WTC11 (cell line): ENCODE data around the gene CLEC4M.

Experiments used
- ATF2 ChIP-seq: sonication (generic); formaldehyde crosslinking; IDR thresholded peaks from 2 replicates; pipeline ENCODE4 v1.8.1; 2022; ENCODE audit warnings: low read depth, missing genetic modification reagents, borderline replicate concordance
- CTCF ChIP-seq: fragments of 200-600 bp; IDR thresholded peaks from 2 replicates; pipeline ENCODE4 v1.8.0; 2022; ENCODE audit warnings: antibody characterized with exemption
- E2F1 ChIP-seq: sonication (generic); formaldehyde crosslinking; IDR thresholded peaks from 2 replicates; pipeline ENCODE4 v1.8.0; 2022; ENCODE audit warnings: mild to moderate bottlenecking, missing genetic modification reagents
- GRHL2 ChIP-seq: fragments of 250-450 bp; sonication (Bioruptor Pico); IDR thresholded peaks from 2 replicates; pipeline ENCODE4 v1.8.0; 2022; ENCODE audit warnings: mild to moderate bottlenecking, moderate library complexity; ENCODE audit not compliant: insufficient replicate concordance, severe bottlenecking
- IRF2 ChIP-seq: sonication (generic); formaldehyde crosslinking; IDR thresholded peaks from 2 replicates; pipeline ENCODE4 v1.8.0; 2022; ENCODE audit warnings: low read depth, missing genetic modification reagents, borderline replicate concordance
- MAX ChIP-seq: sonication (generic); formaldehyde crosslinking; IDR thresholded peaks from 2 replicates; pipeline ENCODE4 v1.8.0; 2022; ENCODE audit warnings: mild to moderate bottlenecking, missing genetic modification reagents
- NR2C2 ChIP-seq: sonication (generic); formaldehyde crosslinking; IDR thresholded peaks from 2 replicates; pipeline ENCODE4 v1.8.0; 2022; ENCODE audit warnings: mild to moderate bottlenecking, missing genetic modification reagents
- NR3C1 ChIP-seq: sonication (generic); formaldehyde crosslinking; conservative IDR thresholded peaks from 2 replicates; pipeline ENCODE4 v1.8.1; 2023; ENCODE audit warnings: low read depth, mild to moderate bottlenecking, missing genetic modification reagents
- PRDM15 ChIP-seq: sonication (generic); formaldehyde crosslinking; IDR thresholded peaks from 2 replicates; pipeline ENCODE4 v1.8.0; 2022; ENCODE audit warnings: missing genetic modification reagents
- TEAD1 ChIP-seq: sonication (generic); formaldehyde crosslinking; IDR thresholded peaks from 2 replicates; pipeline ENCODE4 v1.8.0; 2022; ENCODE audit warnings: mild to moderate bottlenecking, missing genetic modification reagents
- ZBTB43 ChIP-seq: sonication (generic); formaldehyde crosslinking; IDR thresholded peaks from 2 replicates; pipeline ENCODE4 v1.8.1; 2023; ENCODE audit warnings: mild to moderate bottlenecking, missing genetic modification reagents

- TF ChIP-seq CTCF (no peak), GRHL2 (CRISPR knock-in tag) (no peak), NR2C2 (CRISPR knock-in tag) (no peak), IRF2 (CRISPR knock-in tag) (no peak), E2F1 (no peak), PRDM15 (CRISPR knock-in tag) (no peak), NR3C1 (CRISPR knock-in tag) (no peak), ATF2 (no peak), TEAD1 (CRISPR knock-in tag) (no peak), ZBTB43 (CRISPR knock-in tag) (no peak), MAX (CRISPR knock-in tag) (no peak)
Observed at GRCh38 chr19:7762719-7763293, at the start of gene CLEC4M.
